ENCODE results near the gene MMP15.

- TF ChIP-seq POLR2A (IDR thresholded peaks at IDR 0.05) (no peak), EP300 (IDR thresholded peaks at IDR 0.05) (no peak)
- TF ChIP-seq, protein P1, sequence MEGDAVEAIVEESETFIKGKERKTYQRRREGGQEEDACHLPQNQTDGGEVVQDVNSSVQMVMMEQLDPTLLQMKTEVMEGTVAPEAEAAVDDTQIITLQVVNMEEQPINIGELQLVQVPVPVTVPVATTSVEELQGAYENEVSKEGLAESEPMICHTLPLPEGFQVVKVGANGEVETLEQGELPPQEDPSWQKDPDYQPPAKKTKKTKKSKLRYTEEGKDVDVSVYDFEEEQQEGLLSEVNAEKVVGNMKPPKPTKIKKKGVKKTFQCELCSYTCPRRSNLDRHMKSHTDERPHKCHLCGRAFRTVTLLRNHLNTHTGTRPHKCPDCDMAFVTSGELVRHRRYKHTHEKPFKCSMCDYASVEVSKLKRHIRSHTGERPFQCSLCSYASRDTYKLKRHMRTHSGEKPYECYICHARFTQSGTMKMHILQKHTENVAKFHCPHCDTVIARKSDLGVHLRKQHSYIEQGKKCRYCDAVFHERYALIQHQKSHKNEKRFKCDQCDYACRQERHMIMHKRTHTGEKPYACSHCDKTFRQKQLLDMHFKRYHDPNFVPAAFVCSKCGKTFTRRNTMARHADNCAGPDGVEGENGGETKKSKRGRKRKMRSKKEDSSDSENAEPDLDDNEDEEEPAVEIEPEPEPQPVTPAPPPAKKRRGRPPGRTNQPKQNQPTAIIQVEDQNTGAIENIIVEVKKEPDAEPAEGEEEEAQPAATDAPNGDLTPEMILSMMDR (IDR thresholded peaks at IDR 0.05): no peak
Observed at GRCh38 chr16:58085584-58086251, 60.2 kb downstream of the MMP15 start.
